ENCODE measurements around the gene TSPAN3. TPM values are rescaled to one million over a fixed set of nuclear protein-coding genes. Genes with fewer than 3 reads are reported as not detected.

TSPAN3 gene
- total and polyA plus RNA-seq, 11 donors: 58.1 to 247 (median 133) TPM

DNA sequence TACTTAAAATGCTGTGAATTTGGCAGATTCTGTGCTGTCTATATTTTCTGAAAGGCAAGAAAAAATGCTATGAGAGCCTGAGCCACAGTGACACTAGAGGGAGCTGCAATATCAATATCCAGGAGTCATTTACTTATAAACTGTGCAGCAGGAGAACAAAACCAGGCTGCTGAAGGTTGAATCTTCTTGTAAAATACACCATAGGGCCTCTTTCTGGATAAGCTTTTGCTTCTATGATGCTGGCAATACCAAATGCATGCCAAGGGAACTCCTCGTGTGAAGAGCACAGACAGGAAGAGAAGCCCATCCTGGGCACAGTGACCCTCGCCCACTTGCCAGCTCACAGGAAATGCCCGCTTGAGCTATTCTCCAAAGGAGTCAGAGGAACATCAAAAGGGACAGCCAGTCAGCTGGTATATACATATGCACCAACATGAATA, 48.0 kb upstream of the TSPAN3 start:
- Histone ChIP-seq H3K27ac (peak overlapping the region in 1 of 12 donors; percentile 4), H3K36me3 (peaks cover 0 to 14% (median 11%) of the 10 kb centered on the region in 9 donors), H3K4me3 (no peak overlapping the region), H3K9me3 (no peaks in the 10 kb centered on the region), H3K4me1 (peaks cover 0 to 34% (median 17%) of the 10 kb centered on the region in 12 donors), H3K27me3 (no peaks in the 10 kb centered on the region)
- intact Hi-C loops (cut with DNase I): loop anchor here (1.0 to 10.0 kb wide), 10 partner anchors 66 to 516 kb away; partner anchors contain the start of gene LINGO1 (in 2 of the 10)
- WGBS, 4 donors: 42 to 51% (median 47%) methylated on average over 3 of the region's 3 CpGs
- ATAC-seq: peak; percentile 72 to 79 (median 76)
- DNase-seq: peak in 2 of 5 donors; percentile 37 to 38
- TF ChIP-seq POLR2A (IDR thresholded peaks at IDR 0.05): no peak
- TF ChIP-seq, protein P1, sequence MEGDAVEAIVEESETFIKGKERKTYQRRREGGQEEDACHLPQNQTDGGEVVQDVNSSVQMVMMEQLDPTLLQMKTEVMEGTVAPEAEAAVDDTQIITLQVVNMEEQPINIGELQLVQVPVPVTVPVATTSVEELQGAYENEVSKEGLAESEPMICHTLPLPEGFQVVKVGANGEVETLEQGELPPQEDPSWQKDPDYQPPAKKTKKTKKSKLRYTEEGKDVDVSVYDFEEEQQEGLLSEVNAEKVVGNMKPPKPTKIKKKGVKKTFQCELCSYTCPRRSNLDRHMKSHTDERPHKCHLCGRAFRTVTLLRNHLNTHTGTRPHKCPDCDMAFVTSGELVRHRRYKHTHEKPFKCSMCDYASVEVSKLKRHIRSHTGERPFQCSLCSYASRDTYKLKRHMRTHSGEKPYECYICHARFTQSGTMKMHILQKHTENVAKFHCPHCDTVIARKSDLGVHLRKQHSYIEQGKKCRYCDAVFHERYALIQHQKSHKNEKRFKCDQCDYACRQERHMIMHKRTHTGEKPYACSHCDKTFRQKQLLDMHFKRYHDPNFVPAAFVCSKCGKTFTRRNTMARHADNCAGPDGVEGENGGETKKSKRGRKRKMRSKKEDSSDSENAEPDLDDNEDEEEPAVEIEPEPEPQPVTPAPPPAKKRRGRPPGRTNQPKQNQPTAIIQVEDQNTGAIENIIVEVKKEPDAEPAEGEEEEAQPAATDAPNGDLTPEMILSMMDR (IDR thresholded peaks at IDR 0.05): peak; percentile 49 to 88 (median 75)

GRCh38 chr15:77115179-77115578, 44.3 kb upstream of the TSPAN3 start:
- H3K9me3 ChIP-seq: no peaks in the 10 kb centered on the region
- no peak for DNase-seq
- no peak overlapping the region for H3K4me3 ChIP-seq
- H3K27me3 ChIP-seq: no peaks in the 10 kb centered on the region
- no peak overlapping the region for H3K27ac ChIP-seq
- no peak for ATAC-seq
- H3K4me1 ChIP-seq: peaks cover 2 to 43% (median 23%) of the 10 kb centered on the region in 12 donors
- peaks cover 0 to 41% (median 26%) of the 10 kb centered on the region in 9 donors for H3K36me3 ChIP-seq
- intact Hi-C loops (cut with DNase I): loop anchor here in 9 of 10 donors (2.0 to 10.0 kb wide), 8 partner anchors 70 to 520 kb away; partner anchors contain the start of gene LINGO1 (in 2 of the 9)
- WGBS, 4 donors: 78 to 86% (median 83%) methylated on average over 4 of the region's 4 CpGs
- no peak for TF ChIP-seq POLR2A (IDR thresholded peaks at IDR 0.05)
- TF ChIP-seq, protein P1 (IDR thresholded peaks at IDR 0.05): no peak

DNA sequence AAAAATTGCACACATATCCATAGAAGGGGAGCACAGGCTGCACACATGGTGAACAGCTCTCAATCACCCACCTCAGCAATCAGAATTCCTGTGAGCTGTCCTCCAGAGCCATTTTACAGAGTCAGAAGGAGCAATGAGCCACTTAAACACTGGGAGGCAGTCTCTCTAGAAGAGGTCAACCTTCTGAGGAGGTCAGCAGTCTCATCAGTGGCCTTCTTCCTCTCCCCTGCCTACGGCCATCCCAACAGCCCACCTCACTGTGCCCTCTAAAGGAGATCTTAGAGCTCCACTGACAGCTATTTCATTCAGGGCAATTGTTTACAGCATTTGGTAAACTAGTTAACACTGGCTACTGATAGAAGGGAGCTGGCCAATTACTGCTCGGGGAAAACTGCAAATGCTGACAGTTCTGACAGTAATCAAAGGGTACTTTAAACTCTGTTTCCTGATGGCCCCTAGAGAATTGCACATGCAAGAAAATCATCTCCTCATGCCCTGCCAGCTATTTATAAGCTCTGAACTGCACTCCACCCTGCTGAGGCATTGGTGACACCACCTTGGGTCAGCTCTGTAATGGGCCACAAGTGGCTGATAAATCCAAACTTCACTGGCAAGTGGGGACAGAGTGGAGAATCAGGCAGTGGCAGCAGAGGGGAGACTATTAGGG, 42.1 kb upstream of the TSPAN3 start:
- Histone ChIP-seq H3K36me3 (peaks cover 0 to 42% (median 26%) of the 10 kb centered on the region in 9 donors), H3K4me3 (no peak overlapping the region), H3K9me3 (no peaks in the 10 kb centered on the region), H3K4me1 (peaks cover 0 to 34% (median 14%) of the 10 kb centered on the region in 12 donors), H3K27me3 (no peaks in the 10 kb centered on the region), H3K27ac (peak overlapping the region in 1 of 12 donors; percentile 1)
- ATAC-seq: peak in 3 of 4 donors; percentile 30 to 72 (median 37)
- DNase-seq: no peak
- TF ChIP-seq, protein P1 (IDR thresholded peaks at IDR 0.05): peak in 1 of 12 donors; percentile 12
- TF ChIP-seq POLR2A (IDR thresholded peaks at IDR 0.05): no peak
- 49 to 55% (median 52%) methylated on average over 2 of the region's 2 CpGs for WGBS, 4 donors
- intact Hi-C loops (cut with DNase I): loop anchor here in 5 of 10 donors (2.0 to 10.0 kb wide), 8 partner anchors 72 to 522 kb away; partner anchors contain the start of gene LINGO1 (in 2 of the 5)

- no peak overlapping the region for H3K27ac ChIP-seq
- no peaks in the 10 kb centered on the region for H3K9me3 ChIP-seq
- 93 to 98% (median 96%) methylated on average over 3 of the region's 3 CpGs for WGBS, 4 donors
- peaks cover 2 to 38% (median 26%) of the 10 kb centered on the region in 12 donors for H3K4me1 ChIP-seq
- no peak for ATAC-seq
- H3K4me3 ChIP-seq: no peak overlapping the region
- H3K27me3 ChIP-seq: no peaks in the 10 kb centered on the region
- intact Hi-C loops (cut with DNase I): loop anchor here in 5 of 10 donors (2.0 to 10.0 kb wide), 8 partner anchors 73 to 523 kb away; partner anchors contain the start of gene LINGO1 (in 2 of the 5)
- DNase-seq: no peak
- TF ChIP-seq POLR2A (IDR thresholded peaks at IDR 0.05): no peak
- TF ChIP-seq, protein P1 (IDR thresholded peaks at IDR 0.05): no peak
- peaks cover 0 to 42% (median 26%) of the 10 kb centered on the region in 9 donors for H3K36me3 ChIP-seq
Measured at GRCh38 chr15:77111789-77112188, 40.9 kb upstream of the TSPAN3 start.
